Activated gamma-delta T cell treated with anti-CD3 and anti-CD28 coated beads, Interleukin-2, amount 50 U/mL, for 16 hours (primary cell): ENCODE measurements around the gene CARD19.

Source experiments
- DNase-seq: peaks from one replicate; pipeline ENCODE4 v3.0.0-alpha.2; 2020; ENCODE audit warnings: low read depth

CARD19 gene

GRCh38 chr9:93064392-93065134 is 31.5 kb upstream of the CARD19 start:
- peak; percentile 83 for DNase-seq

GRCh38 chr9:93065135-93065720 is 30.8 kb upstream of the CARD19 start:
- DNase-seq, result no peak

GRCh38 chr9:93066978-93067603 is 28.9 kb upstream of the CARD19 start:
- DNase-seq, result no peak

GRCh38 chr9:93068956-93069355 is 27.1 kb upstream of the CARD19 start:
- no peak for DNase-seq

GRCh38 chr9:93071464-93071863 is 24.6 kb upstream of the CARD19 start:
- DNase-seq, result no peak

GRCh38 chr9:93072383-93072795 is 23.6 kb upstream of the CARD19 start:
- no peak for DNase-seq

GRCh38 chr9:93076101-93076791 is 19.8 kb upstream of the CARD19 start:
- no peak for DNase-seq

GRCh38 chr9:93076792-93077128 is 19.3 kb upstream of the CARD19 start:
- DNase-seq, result no peak

GRCh38 chr9:93077367-93077766 is 18.6 kb upstream of the CARD19 start:
- no peak for DNase-seq

GRCh38 chr9:93077811-93078210 is 18.2 kb upstream of the CARD19 start:
- DNase-seq, result no peak

GRCh38 chr9:93079371-93079770 is 16.6 kb upstream of the CARD19 start:
- no peak for DNase-seq

- no peak for DNase-seq
Observed at GRCh38 chr9:93080406-93080805, 15.6 kb upstream of the CARD19 start.

GRCh38 chr9:93081081-93081529 is 14.9 kb upstream of the CARD19 start:
- no peak for DNase-seq

GRCh38 chr9:93081931-93082330 is 14.1 kb upstream of the CARD19 start:
- DNase-seq, result no peak

- DNase-seq, result no peak
Observed at GRCh38 chr9:93082841-93083411, 13.1 kb upstream of the CARD19 start.

GRCh38 chr9:93083592-93084470 is 12.2 kb upstream of the CARD19 start:
- no peak for DNase-seq

GRCh38 chr9:93084471-93084881 is 11.5 kb upstream of the CARD19 start:
- DNase-seq, result no peak

GRCh38 chr9:93085676-93086075 is 10.3 kb upstream of the CARD19 start:
- no peak for DNase-seq

- DNase-seq, result no peak
Observed at GRCh38 chr9:93086447-93087224, 9.4 kb upstream of the CARD19 start.

- no peak for DNase-seq
Observed at GRCh38 chr9:93087971-93088655, 7.9 kb upstream of the CARD19 start.
